ENCODE measurements around the gene TCHH.

TCHH gene, protein sequence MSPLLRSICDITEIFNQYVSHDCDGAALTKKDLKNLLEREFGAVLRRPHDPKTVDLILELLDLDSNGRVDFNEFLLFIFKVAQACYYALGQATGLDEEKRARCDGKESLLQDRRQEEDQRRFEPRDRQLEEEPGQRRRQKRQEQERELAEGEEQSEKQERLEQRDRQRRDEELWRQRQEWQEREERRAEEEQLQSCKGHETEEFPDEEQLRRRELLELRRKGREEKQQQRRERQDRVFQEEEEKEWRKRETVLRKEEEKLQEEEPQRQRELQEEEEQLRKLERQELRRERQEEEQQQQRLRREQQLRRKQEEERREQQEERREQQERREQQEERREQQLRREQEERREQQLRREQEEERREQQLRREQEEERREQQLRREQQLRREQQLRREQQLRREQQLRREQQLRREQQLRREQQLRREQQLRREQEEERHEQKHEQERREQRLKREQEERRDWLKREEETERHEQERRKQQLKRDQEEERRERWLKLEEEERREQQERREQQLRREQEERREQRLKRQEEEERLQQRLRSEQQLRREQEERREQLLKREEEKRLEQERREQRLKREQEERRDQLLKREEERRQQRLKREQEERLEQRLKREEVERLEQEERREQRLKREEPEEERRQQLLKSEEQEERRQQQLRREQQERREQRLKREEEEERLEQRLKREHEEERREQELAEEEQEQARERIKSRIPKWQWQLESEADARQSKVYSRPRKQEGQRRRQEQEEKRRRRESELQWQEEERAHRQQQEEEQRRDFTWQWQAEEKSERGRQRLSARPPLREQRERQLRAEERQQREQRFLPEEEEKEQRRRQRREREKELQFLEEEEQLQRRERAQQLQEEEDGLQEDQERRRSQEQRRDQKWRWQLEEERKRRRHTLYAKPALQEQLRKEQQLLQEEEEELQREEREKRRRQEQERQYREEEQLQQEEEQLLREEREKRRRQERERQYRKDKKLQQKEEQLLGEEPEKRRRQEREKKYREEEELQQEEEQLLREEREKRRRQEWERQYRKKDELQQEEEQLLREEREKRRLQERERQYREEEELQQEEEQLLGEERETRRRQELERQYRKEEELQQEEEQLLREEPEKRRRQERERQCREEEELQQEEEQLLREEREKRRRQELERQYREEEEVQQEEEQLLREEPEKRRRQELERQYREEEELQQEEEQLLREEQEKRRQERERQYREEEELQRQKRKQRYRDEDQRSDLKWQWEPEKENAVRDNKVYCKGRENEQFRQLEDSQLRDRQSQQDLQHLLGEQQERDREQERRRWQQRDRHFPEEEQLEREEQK (N-terminal part only)

GRCh38 chr1:152115344-152115743 is at the start of gene TCHH:
TCHH (minus strand) TSS chr1:152115444; CDS start chr1:152114080, 1,364 bp downstream.
- TF ChIP-seq, protein P1, sequence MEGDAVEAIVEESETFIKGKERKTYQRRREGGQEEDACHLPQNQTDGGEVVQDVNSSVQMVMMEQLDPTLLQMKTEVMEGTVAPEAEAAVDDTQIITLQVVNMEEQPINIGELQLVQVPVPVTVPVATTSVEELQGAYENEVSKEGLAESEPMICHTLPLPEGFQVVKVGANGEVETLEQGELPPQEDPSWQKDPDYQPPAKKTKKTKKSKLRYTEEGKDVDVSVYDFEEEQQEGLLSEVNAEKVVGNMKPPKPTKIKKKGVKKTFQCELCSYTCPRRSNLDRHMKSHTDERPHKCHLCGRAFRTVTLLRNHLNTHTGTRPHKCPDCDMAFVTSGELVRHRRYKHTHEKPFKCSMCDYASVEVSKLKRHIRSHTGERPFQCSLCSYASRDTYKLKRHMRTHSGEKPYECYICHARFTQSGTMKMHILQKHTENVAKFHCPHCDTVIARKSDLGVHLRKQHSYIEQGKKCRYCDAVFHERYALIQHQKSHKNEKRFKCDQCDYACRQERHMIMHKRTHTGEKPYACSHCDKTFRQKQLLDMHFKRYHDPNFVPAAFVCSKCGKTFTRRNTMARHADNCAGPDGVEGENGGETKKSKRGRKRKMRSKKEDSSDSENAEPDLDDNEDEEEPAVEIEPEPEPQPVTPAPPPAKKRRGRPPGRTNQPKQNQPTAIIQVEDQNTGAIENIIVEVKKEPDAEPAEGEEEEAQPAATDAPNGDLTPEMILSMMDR (IDR thresholded peaks at IDR 0.05) = no peak

DNA sequence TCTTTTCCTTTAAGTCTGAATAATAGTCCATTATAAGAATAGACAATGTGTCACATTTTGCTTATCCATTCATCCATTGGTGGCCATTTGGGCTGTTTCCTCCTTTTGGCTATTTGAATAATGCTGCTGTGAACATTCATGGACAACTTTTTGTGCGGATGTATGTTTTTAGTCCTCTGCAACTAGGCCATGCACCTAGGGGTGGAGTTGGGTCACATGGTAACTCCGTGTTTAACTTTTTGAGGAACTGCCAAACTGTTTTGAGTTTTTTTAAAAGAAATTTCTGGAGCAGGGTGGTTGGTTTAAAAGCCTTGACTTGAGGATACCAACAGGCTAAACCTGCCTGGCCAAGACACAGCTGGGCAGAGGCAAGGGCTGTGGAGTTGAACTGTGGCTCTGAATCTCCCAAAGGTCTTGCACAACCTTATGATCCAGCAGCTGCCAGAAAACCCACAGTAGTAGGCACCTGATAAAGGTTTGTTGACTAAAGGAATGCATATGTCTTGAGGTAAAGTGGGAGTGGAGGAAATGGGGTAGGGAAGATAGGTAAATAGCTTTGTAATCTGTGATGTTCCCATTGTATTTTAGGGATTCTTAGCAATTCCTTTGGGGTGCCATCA is 49.4 kb upstream of the TCHH start:
- TF ChIP-seq, protein P1 (IDR thresholded peaks at IDR 0.05) = no peak

DNA sequence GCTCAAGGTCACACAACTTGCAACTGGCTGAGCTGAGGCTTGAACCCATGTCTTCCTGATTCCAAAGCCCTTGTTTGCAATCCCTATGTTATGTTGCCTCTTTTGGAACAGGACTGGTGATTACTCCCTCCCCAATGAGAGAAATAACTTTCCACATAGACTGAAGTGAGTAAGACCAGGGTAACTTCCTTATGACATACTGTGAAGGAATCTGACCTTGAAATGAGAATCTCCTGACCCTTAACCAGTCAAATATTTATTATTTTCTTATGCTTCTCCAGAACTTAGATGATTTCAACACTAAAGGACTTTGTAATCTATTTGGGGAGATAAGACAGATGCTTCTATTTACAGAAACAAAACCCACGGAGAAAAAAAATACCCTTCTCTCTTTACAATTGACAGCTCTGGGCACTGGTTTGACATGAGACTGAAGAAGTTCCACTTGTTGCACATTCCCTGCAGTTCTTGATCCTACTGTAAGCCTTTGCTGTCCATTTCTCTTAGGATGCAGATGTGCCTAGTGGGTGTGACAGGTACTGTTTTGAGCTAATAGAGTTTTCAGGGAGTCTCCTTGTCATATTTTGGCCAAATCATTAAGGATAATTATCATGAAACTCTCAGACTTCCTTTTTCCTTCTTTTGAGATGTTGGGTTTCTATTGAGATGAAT is 47.7 kb upstream of the TCHH start:
- TF ChIP-seq, protein P1 (IDR thresholded peaks at IDR 0.05) = no peak

DNA sequence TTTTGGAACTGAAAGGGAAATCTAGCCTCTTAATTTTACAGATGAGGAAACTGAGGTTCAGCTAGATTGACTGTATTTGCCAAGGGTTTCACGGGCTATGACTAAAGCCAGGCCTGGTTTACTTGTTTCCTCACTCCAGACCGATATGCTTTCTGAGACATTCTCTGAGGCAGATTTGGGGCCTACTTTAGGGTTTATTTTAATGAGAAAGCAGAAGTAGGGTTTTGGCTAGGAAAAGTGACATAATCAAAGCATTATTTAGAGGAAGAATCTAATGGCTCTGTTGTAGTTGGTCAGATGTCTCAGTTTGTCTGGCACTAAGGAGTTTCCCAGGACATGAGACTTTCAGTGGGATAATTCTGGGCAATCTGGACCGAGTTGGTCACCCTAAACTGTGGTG is 45.3 kb upstream of the TCHH start:
- TF ChIP-seq, protein P1 (IDR thresholded peaks at IDR 0.05) = no peak

- TF ChIP-seq, protein P1 (IDR thresholded peaks at IDR 0.05) = no peak
Observed at GRCh38 chr1:152159144-152159543, 43.9 kb upstream of the TCHH start, which contains the start of gene RPTN. RPTN (minus strand) TSS chr1:152159228; CDS start chr1:152157889, 1,339 bp downstream.

GRCh38 chr1:152153996-152154395 is 38.8 kb upstream of the TCHH start:
- TF ChIP-seq, protein P1 (IDR thresholded peaks at IDR 0.05) = no peak
